ENCODE data around the gene POTEF. TPM values are rescaled to one million over a fixed set of nuclear protein-coding genes. Genes with fewer than 3 reads are reported as not detected.
A peak's percentile ranks its signal among the peaks of the same experiment; 100 is the strongest.
"Not testable (repeated sequence)": the region's sequence is repeated elsewhere in the genome, so short reads cannot be mapped to it uniquely, and the experiment has no call there.

The POTEF gene
- total RNA-seq, 1 donor from 2014 or later, result 0.30 TPM

DNA sequence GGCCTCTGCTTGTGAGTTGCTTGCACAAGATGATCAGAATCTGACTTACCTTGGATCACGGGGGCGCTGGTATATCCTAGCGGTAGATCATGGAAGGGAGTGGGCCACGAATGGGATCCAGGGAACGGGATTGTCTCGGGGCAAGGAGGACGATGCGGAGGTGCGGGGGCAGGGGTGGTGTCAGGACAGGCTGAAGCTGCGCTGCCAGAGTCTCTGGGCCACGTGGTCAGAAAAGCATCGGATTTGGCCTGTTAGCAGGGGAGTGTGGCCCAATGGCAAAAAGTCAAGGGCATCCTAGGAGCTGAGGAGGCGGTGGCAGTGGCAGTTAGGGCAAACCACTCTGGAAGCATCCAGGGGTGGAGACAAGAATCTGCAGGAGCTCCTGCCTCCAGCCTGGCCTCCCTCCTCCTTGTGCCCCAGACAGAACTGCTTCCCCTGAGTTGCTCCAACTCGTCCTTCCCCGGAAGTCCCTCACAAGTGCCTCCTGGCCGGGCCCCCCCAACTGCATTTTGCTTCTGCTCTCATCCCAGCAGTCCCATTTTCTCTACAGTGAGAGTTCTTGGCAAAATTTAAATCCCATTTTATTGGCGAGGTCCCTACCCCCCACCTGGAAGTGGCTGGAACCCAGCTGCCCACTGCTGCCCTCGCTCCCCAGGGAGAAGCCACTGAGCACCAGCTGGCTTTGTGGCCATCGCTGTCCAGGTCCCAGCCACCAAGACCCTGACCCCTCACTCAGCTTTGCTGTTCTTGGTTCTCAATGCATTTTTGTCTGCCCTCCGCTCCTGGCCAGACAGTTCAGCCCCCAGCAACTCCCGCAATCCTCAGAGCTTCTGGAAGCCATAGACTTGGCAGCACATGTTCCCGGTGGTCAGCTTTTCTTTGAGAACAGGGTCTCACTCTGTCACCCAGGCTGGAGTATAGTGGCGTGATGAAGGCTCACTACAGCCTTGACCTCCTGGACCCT is 21.4 kb upstream of the POTEF start:
- Mint-ChIP-seq H3K9me3 (ENCODE audit: unreplicated experiment) (no peaks in the 10 kb centered on the region), H3K27ac (ENCODE audit: unreplicated experiment) (no peak overlapping the region), H3K27me3 (ENCODE audit: unreplicated experiment) (no peaks in the 10 kb centered on the region), H3K4me1 (ENCODE audit: unreplicated experiment) (no peaks in the 10 kb centered on the region), H3K4me3 (ENCODE audit: unreplicated experiment) (no peak overlapping the region), H3K36me3 (ENCODE audit: unreplicated experiment) (peaks cover 6% of the 10 kb centered on the region)
- TF ChIP-seq, protein P1, sequence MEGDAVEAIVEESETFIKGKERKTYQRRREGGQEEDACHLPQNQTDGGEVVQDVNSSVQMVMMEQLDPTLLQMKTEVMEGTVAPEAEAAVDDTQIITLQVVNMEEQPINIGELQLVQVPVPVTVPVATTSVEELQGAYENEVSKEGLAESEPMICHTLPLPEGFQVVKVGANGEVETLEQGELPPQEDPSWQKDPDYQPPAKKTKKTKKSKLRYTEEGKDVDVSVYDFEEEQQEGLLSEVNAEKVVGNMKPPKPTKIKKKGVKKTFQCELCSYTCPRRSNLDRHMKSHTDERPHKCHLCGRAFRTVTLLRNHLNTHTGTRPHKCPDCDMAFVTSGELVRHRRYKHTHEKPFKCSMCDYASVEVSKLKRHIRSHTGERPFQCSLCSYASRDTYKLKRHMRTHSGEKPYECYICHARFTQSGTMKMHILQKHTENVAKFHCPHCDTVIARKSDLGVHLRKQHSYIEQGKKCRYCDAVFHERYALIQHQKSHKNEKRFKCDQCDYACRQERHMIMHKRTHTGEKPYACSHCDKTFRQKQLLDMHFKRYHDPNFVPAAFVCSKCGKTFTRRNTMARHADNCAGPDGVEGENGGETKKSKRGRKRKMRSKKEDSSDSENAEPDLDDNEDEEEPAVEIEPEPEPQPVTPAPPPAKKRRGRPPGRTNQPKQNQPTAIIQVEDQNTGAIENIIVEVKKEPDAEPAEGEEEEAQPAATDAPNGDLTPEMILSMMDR (IDR thresholded peaks at IDR 0.05), result no peak
- no peak for DNase-seq (ENCODE audit: extremely low spot score, unreplicated experiment)

DNA sequence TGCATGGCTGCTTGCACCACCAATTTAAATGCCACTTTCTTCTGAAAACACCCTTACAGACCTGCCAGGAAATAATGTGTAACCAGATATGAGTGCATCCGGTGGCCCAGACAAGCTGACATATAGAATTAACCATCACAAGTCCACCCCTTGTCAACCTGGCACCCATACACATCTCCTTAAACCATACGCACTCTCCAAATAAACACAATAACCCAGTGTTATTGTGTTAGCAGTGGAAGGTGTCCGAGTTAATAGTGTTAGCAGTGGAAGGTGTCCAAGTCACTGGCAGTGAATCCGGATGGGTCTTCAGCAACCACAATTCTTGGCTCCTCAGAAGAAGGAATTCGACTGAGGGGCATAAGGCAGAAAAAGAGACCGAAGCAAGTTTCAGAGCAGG is 19.5 kb upstream of the POTEF start:
- H3K27ac Mint-ChIP-seq (ENCODE audit: unreplicated experiment); H3K27me3 Mint-ChIP-seq (ENCODE audit: unreplicated experiment); H3K36me3 Mint-ChIP-seq (ENCODE audit: unreplicated experiment); H3K4me3 Mint-ChIP-seq (ENCODE audit: unreplicated experiment); H3K4me1 Mint-ChIP-seq (ENCODE audit: unreplicated experiment); H3K9me3 Mint-ChIP-seq (ENCODE audit: unreplicated experiment): not testable (repeated sequence)
- DNase-seq (ENCODE audit: extremely low spot score, unreplicated experiment), result peak; percentile 30

DNA sequence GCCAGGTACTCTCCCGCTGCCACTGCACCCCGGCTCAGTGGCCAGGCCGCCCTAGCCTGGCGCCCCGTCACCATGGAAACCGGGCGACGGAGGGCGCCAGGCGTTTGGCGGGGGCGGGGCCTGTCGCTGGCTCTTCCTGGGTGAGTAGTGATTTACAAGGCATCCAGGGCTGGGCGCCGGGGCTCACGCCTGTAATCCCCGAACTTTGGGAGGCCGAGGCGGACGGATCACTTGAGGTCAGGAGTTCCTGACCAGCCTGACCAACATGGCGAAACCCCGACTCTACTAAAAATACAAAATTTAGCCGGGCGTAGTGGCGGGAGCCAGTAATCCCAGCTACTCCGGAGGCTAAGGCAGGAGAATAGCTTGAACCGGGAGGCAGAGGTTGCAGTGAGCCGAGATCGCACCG is 16.0 kb upstream of the POTEF start, which contains the start of gene CCDC74B:
CCDC74B (minus strand) TSS at position 107 of the 409 bp plus-strand sequence. CDS start 116 bp downstream, outside the sequence.
- not testable (repeated sequence) for H3K4me1 Mint-ChIP-seq (ENCODE audit: unreplicated experiment); H3K36me3 Mint-ChIP-seq (ENCODE audit: unreplicated experiment); H3K9me3 Mint-ChIP-seq (ENCODE audit: unreplicated experiment); H3K27me3 Mint-ChIP-seq (ENCODE audit: unreplicated experiment)
- Mint-ChIP-seq H3K4me3 (ENCODE audit: unreplicated experiment) (peak within 1 kb of the TSS; percentile 81), H3K27ac (ENCODE audit: unreplicated experiment) (peak within 1 kb of the TSS; percentile 56)
- DNase-seq (ENCODE audit: extremely low spot score, unreplicated experiment), result peak; percentile 82

DNA sequence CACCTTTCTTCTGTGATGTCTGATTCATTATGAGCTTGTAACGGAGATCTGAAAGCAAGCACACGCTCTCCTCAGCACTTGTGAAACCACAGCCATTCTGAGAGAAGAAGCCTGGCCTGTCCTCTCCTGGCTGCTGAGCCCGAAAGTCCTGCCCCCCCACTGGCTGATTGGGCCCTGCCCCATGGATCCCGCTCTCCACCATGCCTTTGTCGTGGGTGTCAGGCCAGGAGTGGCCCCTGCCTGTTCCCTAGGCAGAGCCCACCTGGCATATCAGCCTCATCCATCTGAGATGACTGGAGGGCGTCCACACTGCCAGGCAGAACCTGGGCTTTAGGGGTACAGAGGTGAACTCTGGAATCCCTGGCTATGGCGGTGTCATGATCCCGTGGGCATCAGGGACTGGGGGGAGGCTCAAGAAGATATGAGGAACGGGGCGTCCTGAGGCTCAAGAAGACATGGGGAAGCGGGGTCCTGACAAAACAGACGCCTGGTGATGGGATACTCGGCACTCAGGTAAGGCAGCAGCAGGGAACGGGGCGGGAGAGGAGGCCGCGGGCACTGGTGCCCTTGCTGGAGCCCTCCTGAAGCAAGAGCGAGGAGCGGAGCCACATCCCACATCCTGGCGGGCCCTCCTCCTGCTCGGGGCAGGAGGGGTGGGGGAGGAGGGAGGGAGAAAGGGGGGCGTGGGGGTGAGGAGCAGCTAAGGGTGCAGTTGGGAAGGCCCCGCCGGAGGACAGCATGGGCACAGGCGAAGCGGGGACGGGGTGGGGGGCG is 14.4 kb upstream of the POTEF start:
- DNase-seq (ENCODE audit: extremely low spot score, unreplicated experiment), result peak; percentile 68
- not testable (repeated sequence) for H3K27me3 Mint-ChIP-seq (ENCODE audit: unreplicated experiment); H3K36me3 Mint-ChIP-seq (ENCODE audit: unreplicated experiment); H3K4me1 Mint-ChIP-seq (ENCODE audit: unreplicated experiment); H3K9me3 Mint-ChIP-seq (ENCODE audit: unreplicated experiment); H3K27ac Mint-ChIP-seq (ENCODE audit: unreplicated experiment)
- H3K4me3 Mint-ChIP-seq (ENCODE audit: unreplicated experiment), result peak overlapping the region; percentile 69

DNA sequence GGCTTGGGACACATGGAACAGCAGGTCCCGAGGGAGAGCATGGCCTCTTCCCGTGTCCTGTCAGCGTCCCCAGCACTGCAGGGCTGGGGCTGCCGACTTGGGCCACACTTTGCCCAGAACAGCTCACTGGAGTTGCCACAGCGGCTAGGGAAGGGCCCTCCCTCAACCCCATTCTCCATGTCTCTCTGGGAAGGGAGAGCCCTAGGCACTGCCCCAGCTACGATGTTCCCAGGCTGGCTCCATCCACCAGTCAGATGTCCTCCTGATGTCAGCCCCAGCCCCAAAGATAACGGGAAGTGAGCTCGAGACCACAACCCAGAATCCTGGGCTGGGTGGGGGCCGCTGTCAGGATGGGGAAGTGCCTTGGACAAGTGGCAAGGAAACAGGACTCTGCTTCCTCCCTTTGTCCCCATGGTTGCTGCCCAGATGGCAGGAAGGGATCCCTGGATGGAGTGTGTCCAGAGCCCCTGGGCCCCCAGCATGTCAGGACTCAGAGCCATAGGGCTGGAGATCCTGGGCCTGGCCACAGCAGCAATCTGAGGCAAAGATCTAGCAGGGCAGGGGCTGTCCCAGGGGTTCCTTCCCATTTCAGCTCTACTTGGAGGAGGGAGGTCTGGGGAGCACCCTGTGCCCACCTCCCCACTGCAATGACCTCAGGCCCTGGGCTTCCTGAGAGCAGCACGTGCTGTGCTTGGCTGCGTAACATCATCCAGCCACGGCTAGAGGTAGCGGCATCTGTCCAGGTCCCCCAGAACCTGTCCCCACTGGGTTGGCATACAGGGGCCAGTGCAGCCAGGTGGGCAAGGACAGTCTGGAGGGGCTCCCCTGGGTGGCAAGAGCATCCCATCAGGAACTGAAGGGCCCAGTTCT is 13.6 kb upstream of the POTEF start:
- not testable (repeated sequence) for H3K4me1 Mint-ChIP-seq (ENCODE audit: unreplicated experiment); H3K27ac Mint-ChIP-seq (ENCODE audit: unreplicated experiment); H3K36me3 Mint-ChIP-seq (ENCODE audit: unreplicated experiment); H3K9me3 Mint-ChIP-seq (ENCODE audit: unreplicated experiment); H3K4me3 Mint-ChIP-seq (ENCODE audit: unreplicated experiment); H3K27me3 Mint-ChIP-seq (ENCODE audit: unreplicated experiment)
- peak; percentile 73 for DNase-seq (ENCODE audit: extremely low spot score, unreplicated experiment)

DNA sequence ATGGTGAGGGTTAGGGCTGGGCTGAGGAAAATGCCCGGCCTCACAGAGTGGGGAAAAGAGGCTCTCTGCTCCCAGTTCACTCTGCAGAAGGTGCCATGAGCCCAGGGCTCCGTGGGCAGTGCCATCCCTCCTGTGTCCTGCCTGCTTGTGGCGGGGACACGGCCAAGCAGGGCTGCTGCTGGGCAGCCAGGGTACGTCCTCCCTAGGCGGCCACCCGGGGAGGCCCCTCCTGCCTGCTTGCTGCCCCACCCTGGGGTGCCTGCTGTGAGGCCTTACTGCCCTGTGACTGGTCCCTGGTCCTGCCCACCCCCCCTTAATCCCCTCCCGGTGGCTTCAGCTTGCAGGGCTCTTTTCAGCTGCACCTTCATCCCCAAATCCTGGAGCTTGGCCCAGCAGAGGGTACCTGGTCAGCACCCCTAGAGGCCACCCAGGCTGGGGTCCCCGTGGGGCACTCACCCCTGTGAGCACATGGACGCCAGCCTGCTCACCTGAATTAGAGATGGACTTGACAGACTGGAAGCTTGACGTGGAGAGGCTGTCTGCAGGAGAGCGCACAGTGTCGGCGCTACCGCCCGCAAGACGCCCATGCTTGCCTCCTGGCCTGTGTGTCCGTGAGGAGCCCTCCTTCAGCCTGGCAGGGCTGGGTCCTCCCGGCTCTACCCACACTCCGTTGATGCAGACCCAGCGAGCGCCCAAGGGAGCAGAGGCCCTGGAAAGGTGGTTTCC is 12.8 kb upstream of the POTEF start:
- not testable (repeated sequence) for H3K4me1 Mint-ChIP-seq (ENCODE audit: unreplicated experiment); H3K4me3 Mint-ChIP-seq (ENCODE audit: unreplicated experiment); H3K36me3 Mint-ChIP-seq (ENCODE audit: unreplicated experiment); H3K27me3 Mint-ChIP-seq (ENCODE audit: unreplicated experiment); H3K27ac Mint-ChIP-seq (ENCODE audit: unreplicated experiment); H3K9me3 Mint-ChIP-seq (ENCODE audit: unreplicated experiment)
- peak; percentile 72 for DNase-seq (ENCODE audit: extremely low spot score, unreplicated experiment)

DNA sequence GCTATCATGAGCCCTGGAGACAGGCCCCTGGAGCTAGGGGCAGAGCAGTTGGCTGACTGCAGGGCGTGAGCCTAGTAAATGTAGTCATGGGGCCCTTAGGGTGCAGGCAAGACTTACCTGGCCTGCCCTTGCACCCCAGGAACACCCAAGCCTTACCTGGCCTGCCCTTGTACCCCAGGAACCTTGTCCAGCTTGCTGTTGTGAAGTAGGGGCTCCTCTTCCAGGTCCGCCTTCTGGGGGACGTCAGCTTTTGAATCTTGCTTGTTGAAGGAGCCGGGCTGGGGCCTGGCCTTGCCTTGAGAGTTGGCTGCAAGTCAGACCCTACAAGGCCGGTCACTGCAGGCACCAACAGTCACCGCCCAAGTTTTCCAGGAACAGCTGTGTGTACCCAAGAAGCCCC is 12.0 kb upstream of the POTEF start:
- not testable (repeated sequence) for H3K27me3 Mint-ChIP-seq (ENCODE audit: unreplicated experiment); H3K4me1 Mint-ChIP-seq (ENCODE audit: unreplicated experiment); H3K9me3 Mint-ChIP-seq (ENCODE audit: unreplicated experiment); H3K36me3 Mint-ChIP-seq (ENCODE audit: unreplicated experiment); H3K27ac Mint-ChIP-seq (ENCODE audit: unreplicated experiment); DNase-seq (ENCODE audit: extremely low spot score, unreplicated experiment); H3K4me3 Mint-ChIP-seq (ENCODE audit: unreplicated experiment)

DNA sequence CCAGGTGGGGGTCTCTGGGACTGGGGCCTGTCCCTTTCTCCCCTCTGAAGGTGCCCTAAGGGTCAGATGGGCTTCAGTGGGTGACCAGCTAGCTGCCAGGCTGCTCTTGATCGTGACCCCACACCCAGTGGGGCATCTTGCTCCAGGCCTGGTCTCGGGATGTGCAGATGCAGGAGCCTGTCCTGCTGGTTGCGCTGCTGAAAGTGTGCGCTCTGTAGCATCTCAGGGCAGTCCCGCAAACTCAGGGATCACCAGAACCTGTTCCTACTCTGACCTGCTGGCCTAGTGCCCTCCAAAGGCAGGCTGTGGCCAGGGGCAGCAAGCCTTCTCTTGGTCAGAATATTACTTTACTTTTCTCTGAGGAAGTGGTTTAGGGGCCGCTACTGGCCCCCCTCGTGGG is 11.5 kb upstream of the POTEF start:
- H3K36me3 Mint-ChIP-seq (ENCODE audit: unreplicated experiment); H3K27ac Mint-ChIP-seq (ENCODE audit: unreplicated experiment); DNase-seq (ENCODE audit: extremely low spot score, unreplicated experiment); H3K27me3 Mint-ChIP-seq (ENCODE audit: unreplicated experiment); H3K4me1 Mint-ChIP-seq (ENCODE audit: unreplicated experiment); H3K9me3 Mint-ChIP-seq (ENCODE audit: unreplicated experiment); H3K4me3 Mint-ChIP-seq (ENCODE audit: unreplicated experiment): not testable (repeated sequence)

DNA sequence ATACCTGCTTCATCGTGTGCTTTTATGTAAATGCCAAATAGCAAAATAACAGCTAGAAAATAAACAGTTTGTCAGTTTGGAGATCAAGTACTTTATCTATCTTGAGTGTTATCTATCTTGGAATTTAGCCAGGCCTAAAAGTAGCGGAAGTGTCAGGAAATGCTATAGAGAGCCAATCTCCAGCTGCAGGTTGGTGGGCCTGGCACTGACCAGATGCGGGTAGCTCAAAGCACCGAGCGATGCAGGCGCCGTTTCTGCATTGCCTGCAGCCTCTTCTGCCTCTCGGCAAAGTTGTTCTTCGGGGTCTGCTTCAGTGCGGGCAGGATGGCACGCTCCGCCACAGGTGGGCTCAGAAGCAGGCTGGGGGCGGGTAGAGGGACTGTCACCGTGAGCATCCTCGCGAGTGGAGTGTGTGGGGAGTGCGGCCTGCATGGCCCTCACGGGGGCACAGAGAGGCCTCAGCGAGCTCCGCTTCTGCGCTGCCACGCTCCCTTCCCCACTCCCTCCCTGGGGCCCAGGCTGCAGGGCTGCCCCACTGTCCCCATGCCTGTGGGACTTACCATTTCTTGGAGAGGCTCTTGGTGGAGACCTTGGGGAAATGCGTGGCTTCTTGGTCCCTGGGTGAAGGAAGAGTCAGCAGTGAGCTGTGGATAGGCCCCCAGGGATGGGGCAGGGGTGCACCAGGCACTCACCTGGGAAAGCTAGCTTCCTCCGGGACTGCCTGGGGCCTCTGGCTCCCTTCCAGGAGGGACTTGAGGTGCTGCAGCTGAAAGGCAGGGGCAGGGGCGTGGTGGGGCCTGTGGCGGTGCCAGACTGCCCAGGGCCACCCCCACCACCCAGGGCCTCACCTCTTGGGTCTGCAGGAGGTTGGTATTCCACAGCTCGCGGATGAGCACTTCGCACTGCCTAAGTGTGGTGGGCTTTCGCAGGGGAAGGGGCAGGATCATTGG is 10.6 kb upstream of the POTEF start:
- not testable (repeated sequence) for H3K4me3 Mint-ChIP-seq (ENCODE audit: unreplicated experiment); H3K4me1 Mint-ChIP-seq (ENCODE audit: unreplicated experiment); H3K9me3 Mint-ChIP-seq (ENCODE audit: unreplicated experiment); H3K27me3 Mint-ChIP-seq (ENCODE audit: unreplicated experiment); H3K27ac Mint-ChIP-seq (ENCODE audit: unreplicated experiment); H3K36me3 Mint-ChIP-seq (ENCODE audit: unreplicated experiment)
- peak; percentile 84 for DNase-seq (ENCODE audit: extremely low spot score, unreplicated experiment)

All from osteocyte (in vitro differentiated cells).